HG03521 (cell line): ENCODE results near the gene GOPC.

Experiments used
- ATAC-seq: cut with Tn5 transposase; IDR thresholded peaks from one replicate; pipeline ENCODE4 v1.9.1; 2021; ENCODE audit warnings: mild to moderate bottlenecking, moderate library complexity; ENCODE audit not compliant: unreplicated experiment

GOPC gene

DNA sequence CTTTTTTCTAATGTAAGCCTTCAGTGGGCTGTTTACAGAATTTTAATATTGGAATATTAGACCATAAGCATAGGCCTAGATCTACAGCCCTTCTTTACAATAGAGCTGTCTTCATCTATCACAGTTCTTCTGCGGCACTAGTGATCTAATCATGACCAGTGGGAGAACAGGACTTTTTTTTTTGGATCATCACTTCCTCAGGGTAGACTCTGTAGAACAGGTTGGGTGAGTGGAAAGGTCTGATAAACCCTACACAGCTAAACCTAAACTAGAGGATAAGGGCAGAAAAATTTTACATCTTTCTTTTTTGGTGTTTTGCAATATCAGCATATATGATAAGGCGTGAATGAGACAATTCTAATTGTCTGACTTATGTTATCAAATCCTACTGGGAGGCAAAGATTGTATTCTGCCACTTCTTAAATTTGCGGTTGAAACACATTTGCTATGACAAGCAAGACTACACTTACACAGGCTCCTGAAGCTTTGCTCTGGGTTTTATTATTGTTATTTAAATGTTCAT, 52.2 kb downstream of the GOPC start:
- no peak for ATAC-seq

DNA sequence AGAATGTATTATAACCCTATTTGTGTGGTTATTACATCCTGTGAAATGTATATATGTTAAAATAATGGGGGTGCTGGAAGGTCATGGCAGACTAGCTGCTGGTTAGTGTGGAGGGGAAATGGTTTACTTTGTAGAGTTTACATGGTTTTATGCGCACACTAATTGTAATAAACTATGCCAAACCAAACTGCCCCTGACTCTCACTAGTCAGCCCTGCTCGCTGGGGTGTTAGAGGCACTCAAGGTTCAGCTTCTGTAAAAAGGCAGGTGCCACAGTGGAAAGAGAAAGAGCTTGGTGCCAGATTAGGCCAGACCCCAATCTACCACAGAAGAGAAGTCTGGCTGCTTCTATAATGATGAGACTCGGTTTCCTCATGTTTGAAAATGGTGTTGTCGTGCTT, 52.7 kb downstream of the GOPC start:
- no peak for ATAC-seq

GRCh38 chr6:117548797-117549301, 53.5 kb downstream of the GOPC start:
- no peak for ATAC-seq

- peak; percentile 49 for ATAC-seq
Observed at GRCh38 chr6:117547688-117548621, 54.4 kb downstream of the GOPC start.

- ATAC-seq, result no peak
Observed at GRCh38 chr6:117546674-117547073, 55.6 kb downstream of the GOPC start.

DNA sequence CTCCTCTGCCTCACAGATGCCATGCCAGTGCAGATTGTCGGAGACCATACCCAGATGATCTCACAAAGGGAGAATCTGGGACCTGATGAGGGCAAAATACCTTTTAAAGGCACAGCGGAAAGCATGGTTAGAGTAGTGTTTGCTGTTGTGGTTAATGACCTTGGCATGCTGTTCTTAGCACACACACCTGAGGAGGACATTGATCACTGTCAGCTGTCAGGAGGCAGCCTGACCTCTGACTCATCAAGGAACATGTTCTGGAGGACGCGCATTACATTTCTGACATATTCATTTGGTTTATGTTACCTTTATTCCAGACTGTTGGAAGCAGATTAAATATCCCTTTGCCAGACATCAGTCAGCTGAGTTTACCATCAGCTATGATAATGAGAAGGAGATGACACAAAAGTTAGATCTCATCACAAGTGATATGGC, 57.1 kb downstream of the GOPC start:
- no peak for ATAC-seq

DNA sequence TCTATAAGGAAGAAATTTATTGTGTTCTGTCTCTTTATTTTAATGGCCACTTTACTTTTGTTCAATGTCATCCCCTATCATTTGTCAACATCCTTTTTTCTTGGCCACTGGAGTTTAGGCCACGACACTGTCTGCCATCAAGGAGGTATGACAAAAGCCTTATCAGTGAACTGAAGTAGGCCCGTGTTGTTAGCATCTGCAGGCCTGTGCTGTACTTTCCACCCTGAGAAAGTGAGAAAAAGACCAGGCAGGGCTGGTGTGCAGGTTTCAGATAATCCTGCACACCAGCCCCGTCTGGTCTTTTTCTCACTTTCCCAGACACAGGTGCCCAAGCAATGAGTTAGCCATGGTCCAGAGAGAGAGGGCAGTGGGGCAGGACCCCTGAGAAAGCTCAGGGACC, 57.6 kb downstream of the GOPC start:
- ATAC-seq, result no peak

DNA sequence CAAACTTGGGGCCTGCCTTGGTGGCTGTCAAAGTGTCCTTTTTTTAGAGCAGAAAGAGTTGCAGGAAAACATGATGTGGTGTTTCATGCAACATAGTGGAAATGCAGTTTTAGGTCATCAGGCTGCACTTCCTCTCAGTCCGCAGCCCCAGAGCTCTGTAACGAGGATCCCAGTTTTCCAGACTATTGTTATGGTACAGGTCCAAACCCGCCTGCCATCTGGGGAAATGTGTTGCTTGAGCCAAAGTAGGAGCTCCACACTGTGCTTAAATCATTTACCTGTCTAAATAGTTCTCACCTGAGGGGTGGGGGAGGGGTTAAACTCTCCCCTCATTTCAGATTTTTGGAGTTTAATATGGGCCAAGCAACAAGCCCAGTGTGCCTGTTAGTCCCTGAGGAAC, 59.8 kb downstream of the GOPC start:
- ATAC-seq, result no peak

GRCh38 chr6:117540670-117541069, 61.6 kb downstream of the GOPC start:
- no peak for ATAC-seq

- no peak for ATAC-seq
Observed at GRCh38 chr6:117538615-117539014, 63.7 kb downstream of the GOPC start.

DNA sequence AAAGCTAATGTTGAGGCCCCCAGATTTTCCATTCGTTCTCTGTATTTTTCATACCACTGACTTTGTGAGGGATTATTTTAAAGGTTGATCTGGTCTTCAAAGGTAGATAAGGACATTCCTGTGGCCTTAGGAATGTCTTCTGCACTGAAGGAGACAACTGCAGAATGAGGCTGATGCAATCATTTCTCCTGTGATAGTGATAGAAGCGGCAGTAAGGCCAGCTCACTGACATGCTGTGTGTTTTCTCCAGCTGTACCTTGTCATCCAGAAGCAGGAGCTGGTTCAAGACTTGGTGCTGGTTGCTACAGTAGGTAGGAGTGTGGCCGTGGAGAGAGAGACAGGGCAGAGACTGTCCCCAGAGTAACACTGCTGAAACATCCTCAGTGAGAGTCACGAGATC, 66.0 kb downstream of the GOPC start:
- ATAC-seq, result no peak

- ATAC-seq, result no peak
Observed at GRCh38 chr6:117534974-117535373, 67.3 kb downstream of the GOPC start.

- ATAC-seq, result no peak
Observed at GRCh38 chr6:117533775-117534174, 68.5 kb downstream of the GOPC start.

GRCh38 chr6:117531809-117532725, 70.2 kb downstream of the GOPC start:
- ATAC-seq, result no peak

GRCh38 chr6:117531346-117531745, 71.0 kb downstream of the GOPC start:
- ATAC-seq, result no peak

- ATAC-seq, result no peak
Observed at GRCh38 chr6:117530467-117531242, 71.7 kb downstream of the GOPC start.

DNA sequence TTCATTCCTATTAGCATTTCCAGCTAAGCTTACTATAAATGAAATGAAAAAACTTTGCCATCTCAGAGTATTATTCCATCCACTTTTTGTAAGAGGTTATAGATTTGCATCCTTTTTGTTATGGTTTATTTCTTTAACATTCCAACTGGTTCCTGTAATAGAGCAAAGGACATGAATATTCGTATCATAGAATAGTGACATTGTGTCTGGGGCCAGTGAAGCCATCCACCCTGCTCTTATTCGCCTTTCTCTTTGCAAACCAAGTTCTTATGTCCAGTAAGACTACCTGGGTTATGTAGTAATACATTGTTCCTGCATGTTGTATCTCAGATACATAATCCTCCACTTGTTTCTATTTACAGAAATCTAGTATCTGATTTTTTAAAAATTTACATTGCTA, 76.7 kb downstream of the GOPC start:
- no peak for ATAC-seq

GRCh38 chr6:117521791-117522502, 80.4 kb downstream of the GOPC start:
- no peak for ATAC-seq

DNA sequence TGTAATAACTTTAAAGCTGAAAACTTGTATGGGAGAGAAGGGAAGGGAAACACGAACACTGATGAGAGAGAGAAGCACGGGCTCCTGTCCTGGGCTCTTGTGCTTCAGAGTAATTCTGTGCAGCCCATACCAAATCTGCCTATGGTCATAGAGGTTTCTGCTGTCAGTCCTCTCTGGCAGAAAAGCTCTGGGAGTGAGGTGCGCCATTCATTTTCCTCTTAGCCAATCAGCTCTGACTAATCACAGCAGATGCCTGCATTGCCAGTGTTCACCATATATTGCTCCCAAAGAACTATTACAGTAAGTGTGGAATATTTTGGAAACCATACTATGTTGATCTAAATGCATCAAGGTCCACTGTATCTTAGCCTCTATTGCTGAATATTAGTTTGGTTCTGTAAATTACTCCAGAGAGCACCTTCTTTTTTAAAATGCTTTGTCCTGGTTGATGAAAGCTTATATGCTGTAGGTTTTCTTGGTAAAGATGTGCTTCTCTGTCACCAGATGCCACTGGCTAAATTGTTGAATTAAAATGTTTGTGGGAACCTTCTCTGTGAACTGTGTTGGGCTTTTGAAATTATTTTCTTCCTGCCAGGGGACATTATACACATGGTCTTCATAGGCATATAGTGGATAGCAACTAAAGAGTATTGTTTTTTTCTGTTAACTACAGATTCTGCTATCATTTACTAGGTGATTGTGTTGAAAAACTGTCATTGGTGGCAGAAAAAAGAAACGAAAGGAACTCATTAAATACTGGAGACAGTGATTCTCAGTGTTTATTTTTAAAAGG, 81.5 kb downstream of the GOPC start:
- ATAC-seq, result no peak
